ENCODE results near the gene AIG1.
"Not testable (repeated sequence)": the region's sequence is repeated elsewhere in the genome, so short reads cannot be mapped to it uniquely, and the experiment has no call there.

The AIG1 gene

GRCh38 chr6:143128681-143129015 lies 68.0 kb downstream of the AIG1 start:
- DNase-seq (ENCODE audit: low read depth): no peak

- DNase-seq (ENCODE audit: low read depth): no peak
Observed at GRCh38 chr6:143130928-143131327, 70.2 kb downstream of the AIG1 start.

GRCh38 chr6:143135325-143135724 lies 74.6 kb downstream of the AIG1 start:
- no peak for DNase-seq (ENCODE audit: low read depth)

GRCh38 chr6:143135797-143136561 lies 75.3 kb downstream of the AIG1 start:
- DNase-seq (ENCODE audit: low read depth): no peak

GRCh38 chr6:143136647-143137046 lies 76.0 kb downstream of the AIG1 start:
- DNase-seq (ENCODE audit: low read depth): no peak

GRCh38 chr6:143139239-143139784 lies 78.6 kb downstream of the AIG1 start:
- no peak for DNase-seq (ENCODE audit: low read depth)

- not testable (repeated sequence) for DNase-seq (ENCODE audit: low read depth)
Observed at GRCh38 chr6:143139884-143140283, 79.2 kb downstream of the AIG1 start.

- no peak for DNase-seq (ENCODE audit: low read depth)
Observed at GRCh38 chr6:143140767-143141166, 80.1 kb downstream of the AIG1 start.

- no peak for DNase-seq (ENCODE audit: low read depth)
Observed at GRCh38 chr6:143141442-143141841, 80.8 kb downstream of the AIG1 start.

- DNase-seq (ENCODE audit: low read depth): no peak
Observed at GRCh38 chr6:143146186-143146851, 85.6 kb downstream of the AIG1 start.

- DNase-seq (ENCODE audit: low read depth): no peak
Observed at GRCh38 chr6:143149771-143150170, 89.1 kb downstream of the AIG1 start.

GRCh38 chr6:143150281-143150680 lies 89.6 kb downstream of the AIG1 start:
- no peak for DNase-seq (ENCODE audit: low read depth)

- no peak for DNase-seq (ENCODE audit: low read depth)
Observed at GRCh38 chr6:143151381-143151780, 90.7 kb downstream of the AIG1 start.

- no peak for DNase-seq (ENCODE audit: low read depth)
Observed at GRCh38 chr6:143155681-143156080, 95.0 kb downstream of the AIG1 start.

GRCh38 chr6:143157131-143157530 lies 96.4 kb downstream of the AIG1 start:
- no peak for DNase-seq (ENCODE audit: low read depth)

GRCh38 chr6:143158113-143158581 lies 97.5 kb downstream of the AIG1 start:
- no peak for DNase-seq (ENCODE audit: low read depth)

GRCh38 chr6:143159001-143159400 lies 98.3 kb downstream of the AIG1 start:
- no peak for DNase-seq (ENCODE audit: low read depth)

GRCh38 chr6:143160015-143160414 lies 99.3 kb downstream of the AIG1 start:
- DNase-seq (ENCODE audit: low read depth): no peak

GRCh38 chr6:143160439-143161220 lies 99.9 kb downstream of the AIG1 start:
- no peak for DNase-seq (ENCODE audit: low read depth)

- no peak for DNase-seq (ENCODE audit: low read depth)
Observed at GRCh38 chr6:143163621-143164020, 102.9 kb downstream of the AIG1 start.

GRCh38 chr6:143164565-143165105 lies 103.9 kb downstream of the AIG1 start:
- DNase-seq (ENCODE audit: low read depth): no peak

GRCh38 chr6:143165315-143165855 lies 104.7 kb downstream of the AIG1 start:
- no peak for DNase-seq (ENCODE audit: low read depth)

Data from stimulated activated CD8-positive, alpha-beta memory T cell treated with anti-CD3 and anti-CD28 coated beads, Interleukin-12 subunit alpha, Interleukin-12 subunit beta, amount 100 ng/mL, for 1 hour (primary cell).